ENCODE data around the gene RAPGEF1.

The RAPGEF1 gene

GRCh38 chr9:131582056-131582455 is 157.8 kb downstream of the RAPGEF1 start:
- H3K4me3 ChIP-seq (ENCODE audit: control insufficient read depth, low read depth, low read length) = no peak overlapping the region
- no peak for TF ChIP-seq CTCF (conservative IDR thresholded peaks at IDR 0.05; ENCODE audit: control insufficient read depth, insufficient read depth, low read depth, low read length)
- DNase-seq (ENCODE audit: low read depth) = no peak

DNA sequence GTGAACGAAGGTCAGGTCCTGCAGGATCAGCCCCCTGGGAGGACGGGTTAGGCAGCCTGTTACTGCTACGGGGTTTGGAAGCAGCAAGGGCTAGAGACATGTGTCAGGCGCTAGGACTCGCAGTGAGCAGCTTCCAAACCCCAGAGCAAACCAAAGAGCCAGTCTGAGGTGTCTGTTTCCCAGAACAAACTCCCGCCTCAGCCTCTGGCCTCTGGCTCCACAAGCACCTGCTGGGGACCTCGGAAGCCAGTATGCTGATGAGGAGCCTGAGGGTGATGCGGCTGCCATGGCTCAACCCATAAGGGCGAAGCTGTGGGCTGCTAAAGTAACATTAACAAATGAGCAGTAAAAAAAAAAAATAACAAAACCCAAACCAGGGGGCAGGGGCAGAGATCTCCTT is 159.5 kb downstream of the RAPGEF1 start:
- H3K4me3 ChIP-seq (ENCODE audit: control insufficient read depth, low read depth, low read length) = no peak overlapping the region
- TF ChIP-seq CTCF (conservative IDR thresholded peaks at IDR 0.05; ENCODE audit: control insufficient read depth, insufficient read depth, low read depth, low read length) = no peak
- DNase-seq (ENCODE audit: low read depth) = no peak

DNA sequence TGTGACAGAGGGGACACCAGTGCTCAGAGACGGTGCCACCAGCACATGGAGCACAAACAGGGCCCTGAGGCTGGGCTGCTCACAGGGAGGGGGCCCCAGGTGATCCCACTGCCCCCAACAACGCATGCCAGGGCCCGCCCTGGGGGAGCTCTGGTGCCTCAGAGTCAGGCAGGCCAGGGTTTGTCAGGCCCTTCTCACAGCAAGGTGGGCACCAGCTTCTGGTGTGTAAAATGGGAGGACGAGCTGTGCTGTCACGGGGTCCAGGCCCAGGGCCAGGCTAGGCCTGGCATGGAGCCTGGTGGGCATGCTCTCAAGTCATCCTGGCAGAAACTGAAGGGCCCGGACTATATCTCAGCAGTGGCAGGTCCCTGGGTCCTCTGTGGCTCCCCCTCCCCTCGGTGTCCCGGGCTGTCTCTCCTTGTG is 160.1 kb downstream of the RAPGEF1 start:
- no peak for DNase-seq (ENCODE audit: low read depth)
- TF ChIP-seq CTCF (conservative IDR thresholded peaks at IDR 0.05; ENCODE audit: control insufficient read depth, insufficient read depth, low read depth, low read length) = no peak
- H3K4me3 ChIP-seq (ENCODE audit: control insufficient read depth, low read depth, low read length) = no peak overlapping the region

GRCh38 chr9:131578731-131579504 is 161.0 kb downstream of the RAPGEF1 start:
- no peak for DNase-seq (ENCODE audit: low read depth)
- no peak overlapping the region for H3K4me3 ChIP-seq (ENCODE audit: control insufficient read depth, low read depth, low read length)

GRCh38 chr9:131578021-131578420 is 161.9 kb downstream of the RAPGEF1 start:
- no peak overlapping the region for H3K4me3 ChIP-seq (ENCODE audit: control insufficient read depth, low read depth, low read length)
- DNase-seq (ENCODE audit: low read depth) = no peak
- no peak for TF ChIP-seq CTCF (conservative IDR thresholded peaks at IDR 0.05; ENCODE audit: control insufficient read depth, insufficient read depth, low read depth, low read length)

More at GRCh38 chr9:131578731-131579504, 161.0 kb downstream of the RAPGEF1 start:
- no peak for TF ChIP-seq CTCF (conservative IDR thresholded peaks at IDR 0.05; ENCODE audit: control insufficient read depth, insufficient read depth, low read depth, low read length)

DNA sequence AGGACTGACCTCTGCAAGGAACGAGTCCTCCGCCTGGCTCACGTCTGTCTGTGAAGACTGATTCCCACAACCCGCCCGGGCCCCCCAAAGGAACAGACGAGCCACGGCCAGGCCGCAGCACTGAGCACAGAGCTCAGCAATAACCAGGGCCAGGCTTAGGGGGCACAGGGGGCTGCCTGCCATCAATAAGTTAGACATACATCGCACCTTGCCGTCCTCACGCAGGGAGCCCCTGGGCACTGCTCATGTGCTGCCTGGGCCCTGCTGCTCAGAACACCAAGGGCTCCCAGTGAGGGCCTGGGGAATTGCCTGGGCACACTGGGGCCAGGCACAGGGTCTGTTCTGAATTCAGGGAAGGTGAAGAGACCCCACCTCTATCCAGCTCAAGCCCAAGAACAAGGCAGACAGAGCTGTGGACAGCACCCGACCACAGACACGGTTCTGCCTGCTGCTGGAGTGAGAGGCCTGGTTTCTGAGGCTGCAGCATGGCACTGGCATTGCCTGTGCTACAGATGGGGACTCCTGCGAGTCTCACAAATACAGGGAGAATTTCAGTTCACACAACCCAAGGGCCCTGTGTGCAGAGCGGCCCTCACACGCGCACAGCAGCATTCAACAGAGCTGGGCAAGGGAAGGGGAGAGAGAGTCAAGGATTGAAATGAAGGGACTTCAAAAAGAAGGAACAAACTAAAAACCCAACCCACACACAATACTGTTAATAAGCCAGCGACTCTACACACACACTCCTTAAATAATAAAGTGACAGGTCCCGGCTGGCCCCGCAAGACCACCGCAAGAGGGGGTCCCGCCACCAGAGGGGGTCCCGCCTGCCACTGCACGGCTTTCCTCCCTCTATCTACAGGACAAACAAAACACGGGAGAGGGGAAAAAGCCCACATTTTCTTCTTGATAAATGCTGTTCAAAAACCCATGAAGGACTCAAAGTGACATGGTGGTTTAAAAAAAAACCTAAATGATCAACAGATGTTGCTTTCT is 162.6 kb downstream of the RAPGEF1 start:
- no peak for TF ChIP-seq CTCF (conservative IDR thresholded peaks at IDR 0.05; ENCODE audit: control insufficient read depth, insufficient read depth, low read depth, low read length)

More for the DNA sequence above, 162.6 kb downstream of the RAPGEF1 start:
- DNase-seq (ENCODE audit: low read depth) = no peak
- no peak overlapping the region for H3K4me3 ChIP-seq (ENCODE audit: control insufficient read depth, low read depth, low read length)
